Activated CD4-positive, alpha-beta T cell treated with anti-CD3 and anti-CD28 coated beads, Interleukin-10, Interleukin-2, amounts not matched to agents 100 ng/mL and 50 ng/mL, durations not matched to agents 16 hours and 8 hours (primary cell): ENCODE results near the gene DNAJC24.
A peak's percentile ranks its signal among the peaks of the same experiment; 100 is the strongest.

Experiments used
- DNase-seq: peaks from one replicate; pipeline ENCODE4 v3.0.0-alpha.2; 2020

DNAJC24 gene

DNA sequence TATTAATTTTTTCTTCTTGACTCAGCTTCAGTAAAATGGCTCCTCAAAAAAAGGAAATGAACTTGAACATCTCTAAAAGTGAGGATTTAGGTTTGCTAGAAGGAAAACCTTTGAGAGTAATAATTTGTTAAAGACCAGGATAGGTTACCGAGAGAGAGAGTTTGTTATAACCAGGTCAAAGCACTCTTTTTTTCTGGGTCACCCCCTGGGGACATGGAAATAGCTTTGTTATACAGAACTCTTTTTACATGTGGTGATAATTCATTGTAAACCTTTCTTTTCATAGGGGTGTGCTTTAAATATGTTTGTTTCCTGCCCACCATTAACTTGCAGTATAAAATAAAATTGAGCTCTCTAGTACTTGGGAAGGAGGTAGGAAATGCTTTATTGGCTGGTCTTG lies 47.7 kb downstream of the DNAJC24 start:
- no peak for DNase-seq

DNA sequence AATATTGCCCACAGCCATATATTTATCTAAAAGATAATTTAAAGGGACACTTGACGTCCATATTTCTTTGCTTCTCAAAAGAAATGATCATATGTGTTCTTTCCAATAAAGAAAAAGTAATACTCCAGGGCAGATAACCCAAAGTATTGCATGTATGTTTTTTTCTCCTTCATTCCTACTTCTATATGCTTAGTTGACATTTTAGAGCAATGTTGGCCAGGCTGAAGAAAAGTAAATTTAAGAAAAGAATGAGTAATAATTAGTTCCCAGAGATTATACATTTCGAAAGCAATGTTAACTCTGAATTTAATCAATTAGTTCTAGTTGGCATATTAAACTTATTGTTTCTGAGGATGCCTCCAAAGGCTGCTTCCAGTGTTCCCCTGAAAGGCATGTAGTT lies 48.2 kb downstream of the DNAJC24 start:
- no peak for DNase-seq

DNA sequence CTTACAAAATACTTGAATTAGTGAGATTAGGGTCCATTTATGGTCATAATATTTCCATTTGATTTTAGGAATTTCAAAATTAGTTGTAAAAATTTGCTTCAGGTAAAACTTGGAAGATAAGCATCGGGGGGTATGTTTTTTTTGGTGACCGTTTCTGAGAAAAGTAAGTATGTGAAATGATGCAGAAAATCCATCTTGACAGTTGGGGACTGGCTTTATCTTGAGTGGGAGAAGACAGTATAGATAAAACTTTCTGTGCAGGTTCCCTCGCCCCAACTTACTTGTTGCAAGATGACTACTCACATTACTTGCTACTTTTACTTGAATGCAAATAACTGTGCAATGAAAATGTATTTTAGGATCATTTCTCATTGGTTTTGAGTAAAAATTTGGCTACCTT lies 49.5 kb downstream of the DNAJC24 start:
- DNase-seq: no peak

DNA sequence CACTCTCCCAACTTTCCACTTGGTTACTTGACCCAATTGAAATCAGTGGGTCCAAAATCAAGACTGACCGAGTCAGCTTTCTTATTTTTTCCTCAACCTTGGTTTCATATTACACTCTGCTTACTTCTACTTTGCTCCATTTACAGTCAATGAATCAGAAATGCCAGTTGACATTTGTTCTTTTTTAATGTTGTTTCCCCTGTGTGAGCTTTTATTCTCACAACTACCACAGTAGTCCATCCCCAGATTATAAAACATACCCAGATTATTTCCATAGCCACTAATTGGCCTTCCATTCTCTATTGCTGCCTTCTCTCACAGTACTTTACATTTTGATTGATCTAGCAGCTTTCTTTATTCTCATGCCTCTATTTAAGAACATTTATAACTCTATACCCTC lies 50.0 kb downstream of the DNAJC24 start:
- no peak for DNase-seq

DNA sequence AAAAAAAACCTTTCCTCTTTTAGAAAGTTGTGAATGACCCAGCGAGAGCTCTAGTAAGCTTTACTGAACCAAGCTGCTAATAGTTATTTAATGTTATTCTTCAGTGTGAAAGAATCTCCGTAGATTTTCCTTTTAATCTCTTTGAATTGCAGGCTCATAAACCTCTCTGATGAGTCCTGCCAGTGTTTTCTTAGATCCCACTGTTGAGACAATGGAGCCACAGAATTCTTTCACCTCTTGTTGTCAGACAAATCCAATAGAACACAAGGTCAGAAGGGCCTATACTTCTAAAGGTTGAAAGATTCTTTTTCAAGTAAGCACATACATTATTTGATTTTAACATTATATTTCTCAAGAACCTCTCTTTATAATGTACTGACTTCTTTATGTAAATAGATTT lies 52.2 kb downstream of the DNAJC24 start:
- DNase-seq: no peak

DNA sequence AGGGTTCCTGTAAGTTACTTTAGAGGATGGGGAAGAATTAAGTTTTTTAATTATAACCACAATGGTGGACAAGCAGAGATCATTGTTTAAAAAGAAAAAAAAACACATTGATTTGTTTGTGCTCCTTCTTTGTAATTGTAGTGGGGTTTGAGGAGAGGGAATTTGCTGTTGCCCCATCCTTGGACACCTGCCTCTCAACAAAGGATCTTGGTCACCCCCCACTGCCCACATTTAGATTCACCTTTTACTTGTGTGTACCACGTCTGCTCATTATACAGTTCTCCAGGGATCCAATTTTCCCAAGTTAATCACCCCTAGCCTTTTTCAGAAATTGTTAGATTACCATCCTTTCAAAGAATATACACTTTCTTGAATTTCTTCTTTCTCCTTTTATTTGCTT lies 53.0 kb downstream of the DNAJC24 start:
- DNase-seq: no peak

DNA sequence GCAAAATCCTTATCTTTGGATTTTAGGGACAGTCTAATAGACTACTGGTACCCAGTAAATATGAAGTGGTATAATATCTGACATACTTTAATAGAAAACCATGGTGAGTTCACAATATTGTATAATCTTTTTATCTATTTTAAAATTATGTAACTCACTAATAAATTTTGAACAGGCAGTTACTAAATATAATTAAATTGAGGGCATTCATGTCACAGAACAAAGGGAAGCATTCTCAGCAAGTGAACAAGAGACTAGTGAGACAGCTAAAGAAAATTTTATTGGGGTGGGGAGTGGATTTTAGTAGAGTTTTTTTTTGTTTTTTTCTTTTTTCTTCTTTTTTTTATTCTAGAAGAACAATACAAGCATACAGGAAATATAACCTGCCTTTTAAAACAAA lies 55.0 kb downstream of the DNAJC24 start:
- DNase-seq: no peak

DNA sequence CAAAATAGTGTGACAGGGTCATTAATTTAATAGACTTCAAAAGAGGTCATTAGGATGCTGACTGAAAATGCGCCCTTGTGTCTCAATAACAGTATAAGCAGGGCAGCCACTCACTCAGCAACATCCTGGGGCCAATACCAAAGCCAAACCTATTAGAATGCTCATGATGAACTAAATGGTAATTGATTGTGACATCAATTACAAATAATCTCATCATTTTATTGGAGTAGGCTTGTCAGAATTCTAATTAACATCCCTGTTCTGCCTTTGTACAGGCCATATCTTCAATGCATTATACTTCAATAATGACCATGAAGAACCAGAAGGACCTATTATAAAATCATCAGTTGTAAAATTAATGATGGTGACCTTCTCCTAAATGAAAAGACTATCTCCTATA lies 64.2 kb downstream of the DNAJC24 start:
- DNase-seq: no peak

DNA sequence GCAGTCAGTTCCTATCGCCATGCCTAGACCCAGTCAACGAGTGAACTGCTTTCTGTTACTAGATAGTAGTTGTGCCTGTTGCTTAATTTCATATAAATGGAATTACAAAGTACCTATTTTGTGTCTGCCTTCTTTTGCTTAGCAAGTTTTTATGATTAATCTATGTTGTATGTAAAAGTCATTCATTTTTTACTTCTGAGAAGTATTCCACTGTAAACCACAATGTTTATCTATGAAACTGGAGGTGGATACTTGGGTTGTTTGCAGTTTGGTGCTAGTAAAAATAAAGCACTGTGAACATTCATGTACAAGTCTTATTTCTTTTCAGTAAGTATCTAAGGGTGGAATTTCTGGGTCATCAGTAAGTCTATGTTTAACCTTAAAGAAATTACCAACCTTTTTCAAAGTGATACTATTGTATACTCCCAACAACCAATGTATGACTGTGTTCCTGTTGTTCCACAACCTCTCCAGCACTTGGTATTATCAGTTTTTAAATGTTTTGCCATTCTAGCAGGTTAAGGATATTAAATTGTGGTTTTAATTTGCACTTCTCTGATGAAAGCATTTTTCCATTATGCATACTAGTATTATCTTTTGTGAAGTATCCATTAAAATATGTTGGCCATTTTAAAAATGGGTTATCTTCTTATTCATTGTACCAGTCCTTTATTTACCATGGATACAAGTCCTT lies 68.2 kb downstream of the DNAJC24 start:
- no peak for DNase-seq

DNA sequence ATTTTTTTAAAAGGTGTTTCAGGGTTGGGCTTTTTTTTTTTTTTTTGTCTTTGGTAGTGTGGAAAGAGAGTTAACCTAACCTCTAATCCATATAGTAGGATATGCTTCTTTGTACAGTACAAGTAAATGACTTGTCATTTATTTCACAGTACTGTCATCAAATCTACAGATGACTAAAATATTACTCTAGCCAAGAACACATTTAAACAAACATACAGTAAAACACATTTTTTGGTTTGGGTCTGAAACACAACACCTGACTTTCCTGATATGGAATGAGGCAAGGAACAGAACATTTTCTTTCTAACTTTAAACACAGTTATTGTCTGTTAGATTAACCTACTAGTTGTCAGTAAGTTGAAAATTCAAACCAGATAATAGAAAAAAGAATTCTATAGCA lies 71.6 kb downstream of the DNAJC24 start:
- no peak for DNase-seq

DNA sequence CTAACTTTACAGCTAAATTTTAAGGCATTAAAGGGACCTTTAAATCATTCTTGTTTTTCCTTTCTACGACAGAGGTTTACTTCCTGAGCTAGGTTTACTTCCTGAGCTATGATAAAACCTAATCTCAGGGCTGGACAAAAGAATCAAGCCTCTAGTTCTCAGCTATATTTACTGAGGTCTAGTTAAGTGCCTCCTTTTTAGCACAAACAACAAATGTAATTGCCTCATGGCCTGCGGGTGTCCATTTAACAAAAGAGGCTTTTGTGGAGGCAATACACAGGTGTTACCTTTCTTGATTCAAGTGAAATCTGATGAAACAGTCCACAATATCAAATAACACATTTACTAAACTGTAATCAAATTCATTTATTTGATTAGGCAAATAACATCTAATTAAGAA lies 72.4 kb downstream of the DNAJC24 start:
- DNase-seq: no peak

DNA sequence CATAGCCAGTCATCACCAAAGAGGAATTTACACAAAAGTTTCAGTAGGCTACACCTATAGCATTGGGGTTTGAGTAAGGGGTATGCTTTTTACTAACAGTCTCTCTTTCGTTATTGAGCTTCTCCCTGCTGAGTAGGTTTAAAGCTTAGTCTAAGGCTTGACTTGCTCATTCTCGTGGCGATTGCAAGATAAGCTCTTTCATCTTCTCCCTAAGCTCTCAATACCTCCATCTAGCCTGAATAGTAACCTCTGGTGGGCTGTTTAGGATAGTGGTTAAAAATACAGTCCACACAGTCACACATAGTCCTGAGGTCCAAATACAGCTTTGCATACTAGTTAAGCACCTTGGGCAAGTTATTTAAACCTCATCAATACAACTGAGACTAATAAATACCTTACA lies 74.1 kb downstream of the DNAJC24 start:
- peak; percentile 9 for DNase-seq

DNA sequence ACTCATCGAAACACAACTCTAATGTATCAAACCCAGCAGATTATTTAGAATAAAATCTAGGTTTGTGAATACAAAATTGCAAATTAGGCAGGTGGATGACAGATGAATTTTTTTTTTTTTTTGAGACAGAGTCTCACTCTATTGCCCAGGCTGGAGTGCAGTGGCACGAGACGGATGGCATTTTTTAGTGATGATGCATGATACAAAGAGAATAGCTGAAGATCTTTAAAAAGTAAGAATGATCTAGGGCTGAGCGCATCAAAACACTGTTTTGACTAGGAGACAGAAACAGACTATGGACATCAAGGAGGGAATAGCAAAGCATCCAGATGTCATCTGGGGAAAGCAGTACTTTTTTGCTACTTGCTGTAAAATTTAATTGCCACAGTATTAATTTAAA lies 76.0 kb downstream of the DNAJC24 start:
- no peak for DNase-seq

DNA sequence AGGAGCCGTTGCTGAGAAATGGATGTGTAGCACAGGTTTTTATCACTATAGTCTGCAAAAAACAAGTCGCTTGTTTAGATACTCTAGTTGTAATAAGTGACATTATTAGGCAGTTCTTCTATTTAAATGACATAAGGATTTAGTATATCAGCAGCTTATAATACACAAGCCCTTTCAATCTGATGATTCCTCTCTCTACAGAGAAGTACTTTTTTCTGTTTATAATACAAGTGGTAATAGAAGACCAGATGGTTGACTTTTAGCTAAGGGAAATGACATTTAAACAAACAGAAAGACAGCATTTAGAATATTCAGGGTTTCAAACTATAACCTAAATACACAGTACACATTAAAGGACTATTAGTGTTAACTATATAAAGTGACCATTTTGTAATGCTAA lies 79.4 kb downstream of the DNAJC24 start:
- DNase-seq: no peak

DNA sequence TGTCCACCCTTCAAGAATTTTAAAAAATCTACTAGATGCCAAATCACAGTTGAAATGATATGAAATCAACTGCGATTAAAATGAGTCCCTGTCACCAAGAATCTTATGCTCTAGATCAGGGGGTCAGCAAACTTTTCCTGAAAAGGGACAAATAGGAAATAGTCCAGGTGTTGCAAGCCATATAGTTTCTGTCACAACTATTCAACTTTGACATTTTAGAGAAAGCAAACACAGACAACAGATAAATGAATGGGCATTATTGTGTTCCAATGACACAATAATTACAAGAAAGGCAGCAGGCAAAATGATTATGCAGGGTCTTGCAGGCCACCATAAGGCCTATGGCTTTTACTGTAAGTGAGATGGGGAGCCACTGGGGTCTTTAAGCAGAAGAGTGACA lies 81.2 kb downstream of the DNAJC24 start:
- no peak for DNase-seq

DNA sequence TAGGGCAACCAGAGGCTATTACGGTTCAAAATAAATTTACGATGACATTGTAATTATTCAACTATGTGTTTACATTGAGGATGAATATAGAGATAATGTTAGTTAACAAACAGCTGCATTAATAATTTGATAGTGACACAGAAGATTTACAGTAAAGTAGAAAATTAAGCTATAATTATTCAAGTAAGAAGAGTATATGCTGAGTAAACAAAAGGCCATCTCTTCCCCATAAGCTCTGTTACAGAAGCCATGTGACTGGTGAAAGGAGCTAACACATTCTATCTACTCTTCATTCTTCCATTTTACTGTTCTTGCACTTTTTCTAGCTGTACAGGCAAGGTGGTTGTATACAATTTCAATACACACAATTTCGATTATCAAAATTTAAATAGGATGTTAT lies 85.5 kb downstream of the DNAJC24 start:
- no peak for DNase-seq

DNA sequence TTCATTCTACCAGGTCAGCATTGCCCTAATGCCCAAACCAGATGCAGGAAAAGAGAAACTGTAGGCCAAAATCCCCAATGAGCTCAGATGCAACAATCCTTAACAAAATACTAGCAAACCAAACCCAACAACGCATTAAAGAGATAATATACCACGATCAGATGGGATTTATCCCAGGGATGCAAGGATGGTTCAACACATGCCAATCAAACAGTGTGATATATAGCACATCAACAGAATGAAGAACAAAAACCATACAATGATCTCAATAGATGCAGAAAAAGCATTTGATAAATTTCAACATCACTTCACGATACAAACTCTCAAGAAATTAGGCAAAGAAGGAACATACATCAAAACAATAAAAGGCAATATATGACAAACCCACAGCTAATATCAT lies 94.8 kb downstream of the DNAJC24 start:
- no peak for DNase-seq

DNA sequence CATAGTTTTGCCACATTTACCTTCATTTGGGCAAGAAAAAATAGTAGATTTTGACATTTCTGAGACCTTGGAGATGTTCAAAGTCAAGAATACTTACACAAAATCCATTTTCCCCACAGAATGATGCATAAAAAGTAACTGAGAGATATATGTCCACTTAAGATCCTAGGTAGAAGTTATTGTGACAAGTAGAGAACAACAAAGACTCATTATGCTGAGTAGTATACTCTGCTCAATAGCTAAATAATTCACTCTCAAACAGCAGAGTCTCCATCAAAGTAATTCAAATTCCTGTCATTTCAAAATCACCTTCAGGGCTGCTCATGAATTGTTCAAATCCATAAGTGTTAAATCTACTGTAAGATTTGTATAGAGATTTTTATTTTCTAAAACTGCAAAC lies 104.4 kb downstream of the DNAJC24 start:
- no peak for DNase-seq

DNA sequence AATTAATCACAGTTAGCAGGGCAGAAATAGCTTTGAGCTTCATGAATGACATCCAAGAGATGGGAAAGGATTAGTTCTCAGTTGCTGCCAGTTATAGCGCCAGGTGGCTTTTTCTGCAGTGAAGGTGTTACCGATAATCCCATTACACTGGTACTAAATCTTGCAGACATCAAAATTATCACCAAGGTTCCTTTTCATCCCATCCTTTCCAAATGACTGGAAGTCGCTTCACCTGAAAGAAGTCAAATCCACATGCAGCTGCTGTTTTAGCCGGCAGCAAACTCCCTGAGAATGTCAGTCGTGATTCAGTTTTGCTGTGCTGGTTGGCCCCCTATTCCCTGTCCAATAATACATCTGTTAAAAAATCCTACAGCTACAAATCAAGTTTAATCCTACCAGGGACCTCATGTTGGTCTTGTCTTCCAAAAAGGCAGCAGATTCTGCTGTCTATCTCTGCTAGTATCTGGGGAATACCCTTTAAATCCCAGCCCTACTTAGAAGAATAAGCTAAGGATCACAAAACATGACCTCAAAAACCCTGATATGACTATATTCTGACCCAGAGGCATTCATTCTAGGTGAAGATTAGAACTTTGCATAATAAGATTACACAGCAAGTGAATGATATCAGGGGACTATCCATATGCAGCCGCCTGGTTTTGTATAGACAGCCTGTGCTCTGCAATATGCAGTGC lies 108.0 kb downstream of the DNAJC24 start:
- peak; percentile 6 for DNase-seq

DNA sequence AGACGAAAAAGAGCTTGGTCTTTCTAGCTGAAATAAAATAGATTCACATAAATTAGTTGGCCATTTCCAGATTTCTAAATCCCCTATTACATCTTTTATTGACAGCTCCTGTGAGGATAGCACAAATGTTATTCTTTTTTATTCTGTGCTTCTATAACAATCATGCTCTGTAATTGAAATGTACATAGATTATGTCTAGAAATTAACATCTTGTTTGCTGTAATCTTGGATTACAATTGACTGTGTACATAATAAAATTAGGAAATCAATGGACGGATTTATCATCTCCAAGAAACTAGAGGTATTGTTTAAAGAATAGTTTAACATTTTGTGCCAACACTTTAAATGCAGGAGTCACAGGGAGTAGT lies 108.5 kb downstream of the DNAJC24 start:
- DNase-seq: no peak

DNA sequence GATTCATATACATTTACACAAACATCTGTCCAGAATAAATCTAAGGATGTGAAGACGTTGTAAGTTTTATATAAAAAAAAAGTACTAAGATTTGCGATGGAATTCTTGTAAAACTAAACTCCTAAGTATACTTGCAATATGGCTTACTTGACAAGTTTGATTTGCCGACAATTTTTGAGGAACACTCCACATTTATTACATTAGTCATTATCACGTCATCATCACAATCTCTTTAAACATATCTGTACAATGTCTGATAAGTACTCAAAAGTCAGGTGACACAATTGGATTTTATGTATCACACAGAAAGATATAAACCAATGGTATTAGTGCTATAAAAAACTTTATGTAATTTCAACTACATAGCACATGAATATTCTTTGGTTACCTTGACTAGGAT lies 109.4 kb downstream of the DNAJC24 start:
- no peak for DNase-seq

DNA sequence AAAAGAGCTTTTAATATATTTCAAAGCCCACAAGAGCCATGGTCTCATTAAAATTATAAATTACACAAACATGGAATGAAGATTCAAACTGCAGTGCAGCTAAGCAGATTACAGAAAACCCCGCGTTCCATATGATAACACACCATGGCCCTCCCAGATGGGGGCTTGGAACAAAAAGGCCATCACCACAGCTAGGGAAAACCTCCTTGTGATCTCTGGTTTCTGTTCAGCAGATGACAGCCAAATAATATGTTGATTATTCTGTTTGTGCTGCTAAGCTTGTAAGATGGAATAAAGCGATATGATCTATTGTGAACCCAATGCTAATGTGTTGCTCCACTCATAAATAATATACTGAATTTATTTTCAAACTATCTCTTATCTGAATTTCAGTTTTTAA lies 111.3 kb downstream of the DNAJC24 start:
- DNase-seq: no peak
